Measurements from ENCODE around the gene FAM217B.
A peak's percentile ranks its signal among the peaks of the same experiment; 100 is the strongest.
"Not testable (repeated sequence)": the region's sequence is repeated elsewhere in the genome, so short reads cannot be mapped to it uniquely, and the experiment has no call there.

The FAM217B gene

DNA sequence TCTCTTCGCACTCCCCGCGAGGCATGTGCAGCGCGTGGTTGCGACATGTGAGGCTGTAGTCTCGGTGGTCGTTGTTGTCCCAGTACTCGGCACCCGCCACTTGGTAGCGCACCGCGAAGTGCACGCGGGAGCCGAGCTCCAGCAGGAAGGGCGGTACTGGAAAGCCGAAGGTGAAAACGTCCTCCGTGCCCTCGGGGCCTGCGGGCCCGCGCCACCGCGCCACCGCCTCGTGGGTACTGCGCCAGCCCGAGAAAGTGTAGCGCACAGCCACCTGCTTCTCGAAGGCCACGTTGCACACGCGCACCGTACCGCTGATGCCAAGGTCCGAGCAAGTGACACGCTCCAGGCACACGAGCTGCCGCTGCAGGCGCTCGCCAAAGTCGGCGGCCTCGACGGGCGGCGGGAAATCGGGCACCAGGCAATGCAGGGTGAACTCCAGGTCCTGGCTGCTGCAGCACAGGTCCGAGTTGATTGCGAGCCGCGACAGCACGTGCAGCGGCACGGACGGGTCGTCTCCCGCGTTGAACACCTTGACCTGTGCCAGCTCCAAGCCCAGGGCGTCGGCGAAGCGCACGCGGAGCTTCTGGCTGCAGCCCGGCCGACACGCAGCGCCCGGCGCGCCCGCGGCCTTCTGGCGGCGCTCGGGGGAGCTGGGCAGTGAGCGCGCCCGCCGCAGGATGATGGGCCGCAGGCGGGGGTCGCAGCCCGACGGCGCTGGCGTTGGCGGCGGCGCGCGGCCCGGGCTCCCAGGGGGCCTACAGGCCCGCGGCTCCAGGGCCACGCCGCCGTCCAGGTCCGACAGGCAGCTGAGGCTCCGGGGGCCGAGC is 924 bp upstream of the FAM217B start:
- DNase-seq = no peak

- no peak for DNase-seq
These were observed 385 bp upstream of the FAM217B start for GRCh38 chr20:59939879-59940128.

DNA sequence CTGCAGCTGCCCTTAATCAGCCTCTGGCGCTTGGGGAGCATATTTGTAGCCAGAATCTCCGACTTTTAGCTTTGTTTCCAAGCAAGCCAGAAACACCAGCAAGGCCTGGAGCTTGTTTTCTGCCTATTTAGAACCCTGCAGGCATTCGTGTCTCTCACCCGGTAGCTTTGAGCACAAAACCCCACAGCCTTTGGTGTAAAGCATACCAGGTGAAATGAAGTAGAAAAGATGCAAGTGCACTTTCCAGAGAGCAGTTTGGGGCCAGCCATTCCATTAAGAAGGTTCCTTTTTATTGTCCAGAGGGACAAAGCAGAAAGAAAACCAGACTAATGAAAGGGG is 736 bp downstream of the FAM217B start:
- DNase-seq = no peak

- DNase-seq = no peak
These were observed 2.1 kb downstream of the FAM217B start for GRCh38 chr20:59942245-59942644.

DNA sequence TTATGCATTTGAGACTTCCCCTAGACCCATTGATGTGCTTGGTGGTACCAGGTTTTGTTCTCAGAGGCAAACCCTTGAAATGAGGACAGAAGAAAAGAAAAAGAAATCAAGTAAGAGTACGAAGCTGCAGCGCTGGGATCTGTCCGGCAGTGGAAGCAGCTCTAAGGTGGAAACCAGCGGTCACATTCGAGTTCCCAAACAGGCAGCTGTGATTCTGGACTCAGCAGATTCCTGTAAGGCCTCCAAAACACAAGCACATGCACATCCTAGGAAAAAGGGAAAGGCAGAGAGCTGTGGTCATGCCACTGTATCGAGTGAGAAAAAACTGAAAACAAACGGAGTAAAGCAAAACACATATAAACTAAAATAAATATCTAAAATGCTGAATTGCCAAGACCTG is 4.5 kb downstream of the FAM217B start:
- DNase-seq = no peak

GRCh38 chr20:59945175-59945574 is 5.0 kb downstream of the FAM217B start:
- peak; percentile 11 for DNase-seq

- DNase-seq = peak; percentile 46
These were observed 5.5 kb downstream of the FAM217B start for GRCh38 chr20:59945731-59946130.

GRCh38 chr20:59947376-59947775 is 7.2 kb downstream of the FAM217B start:
- no peak for DNase-seq

DNA sequence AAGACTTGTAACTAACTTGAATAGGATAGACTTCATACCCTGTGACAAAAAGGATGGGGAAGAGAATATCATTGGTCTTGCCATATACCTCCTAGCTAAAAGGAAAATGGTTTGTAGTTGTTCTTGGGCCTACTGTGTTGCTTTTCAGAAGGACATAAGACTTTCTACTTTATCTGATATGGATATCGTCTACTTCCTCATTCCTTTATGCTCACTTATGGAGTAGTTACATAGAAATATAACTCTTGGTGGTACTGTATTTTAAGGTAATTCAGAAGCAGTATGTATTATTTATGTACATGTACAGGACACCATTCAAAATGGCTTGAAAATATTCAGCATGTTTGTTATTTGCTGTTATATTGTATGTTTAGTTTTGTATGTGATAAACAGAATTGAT is 8.0 kb downstream of the FAM217B start:
- no peak for DNase-seq

GRCh38 chr20:59948828-59949720 is 8.9 kb downstream of the FAM217B start:
- DNase-seq = peak; percentile 61

- DNase-seq = no peak
These were observed 9.7 kb downstream of the FAM217B start for GRCh38 chr20:59949911-59950310.

DNA sequence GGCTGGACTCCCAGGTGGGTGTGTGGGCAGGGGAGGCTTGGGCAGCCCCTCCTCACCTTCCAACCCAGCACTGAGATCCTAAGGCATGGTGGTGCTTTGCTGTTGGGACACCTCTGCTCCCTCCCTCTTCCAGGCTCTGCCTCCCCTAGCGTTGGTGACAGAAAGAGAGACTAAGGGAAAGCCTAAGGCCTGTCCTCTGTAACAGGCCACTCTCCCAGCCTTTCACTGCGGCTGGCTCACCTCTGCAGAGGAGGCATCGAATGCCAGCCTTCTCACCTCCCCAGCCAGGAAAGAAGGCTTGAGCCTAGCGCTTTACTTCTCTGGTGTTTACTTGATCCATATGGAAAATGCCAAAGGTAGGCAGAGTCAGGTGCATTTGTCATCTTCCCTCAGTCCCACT is 14.5 kb downstream of the FAM217B start:
- DNase-seq = no peak

GRCh38 chr20:59955131-59955796 is 15.1 kb downstream of the FAM217B start:
- DNase-seq = peak; percentile 7

GRCh38 chr20:59957568-59957967 is 17.4 kb downstream of the FAM217B start:
- not testable (repeated sequence) for DNase-seq

GRCh38 chr20:59958123-59958522 is 17.9 kb downstream of the FAM217B start, which contains the start of gene CDH26:
TSS of gene CDH26 (plus strand) at chr20:59958423. CDS start at chr20:59958727, 304 bp downstream.
- DNase-seq = no peak

GRCh38 chr20:59958626-59959025 is 18.4 kb downstream of the FAM217B start:
- no peak for DNase-seq

DNA sequence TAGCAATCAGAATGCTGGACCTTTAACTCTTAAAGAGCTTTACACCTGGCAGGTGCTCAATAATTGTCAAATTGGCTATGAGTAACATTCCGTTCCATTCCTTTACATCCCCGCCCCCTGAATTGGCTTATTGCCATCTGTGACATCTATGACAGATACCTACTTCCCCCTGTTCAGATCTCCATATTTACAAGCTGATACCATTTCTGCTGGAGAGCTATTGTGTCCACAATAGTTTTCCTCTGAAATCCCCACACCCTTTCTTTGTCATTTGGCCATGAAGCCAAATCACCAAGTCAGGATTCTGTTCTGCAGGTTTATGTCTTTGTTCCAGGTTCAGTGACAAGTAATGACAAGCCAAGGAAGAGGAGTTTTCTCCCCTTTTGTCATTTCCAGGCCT is 21.2 kb downstream of the FAM217B start:
- no peak for DNase-seq

- DNase-seq = no peak
These were observed 22.0 kb downstream of the FAM217B start for GRCh38 chr20:59962155-59962554.

DNA sequence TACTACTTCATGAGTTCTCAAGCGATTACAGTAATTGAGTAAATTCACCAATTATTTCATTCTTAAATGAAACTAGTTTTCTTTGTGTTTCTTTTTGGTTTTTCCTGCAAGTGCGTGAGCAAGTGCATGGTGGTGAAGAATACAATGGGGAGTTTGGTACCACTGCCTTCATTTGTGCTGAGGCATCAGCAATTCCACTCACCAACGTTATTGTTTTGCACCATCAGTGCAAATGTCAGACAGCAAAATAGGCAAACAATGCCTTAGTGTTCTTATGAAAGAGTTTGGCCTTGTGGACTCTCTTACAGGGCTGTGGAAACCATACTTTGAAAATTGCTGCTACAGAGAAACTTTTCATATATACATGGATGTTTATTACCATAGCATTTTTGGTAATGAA is 26.2 kb downstream of the FAM217B start:
- no peak for DNase-seq

- no peak for DNase-seq
These were observed 31.2 kb downstream of the FAM217B start for GRCh38 chr20:59971428-59971827.

GRCh38 chr20:59972037-59972801 is 32.0 kb downstream of the FAM217B start:
- DNase-seq = no peak

DNA sequence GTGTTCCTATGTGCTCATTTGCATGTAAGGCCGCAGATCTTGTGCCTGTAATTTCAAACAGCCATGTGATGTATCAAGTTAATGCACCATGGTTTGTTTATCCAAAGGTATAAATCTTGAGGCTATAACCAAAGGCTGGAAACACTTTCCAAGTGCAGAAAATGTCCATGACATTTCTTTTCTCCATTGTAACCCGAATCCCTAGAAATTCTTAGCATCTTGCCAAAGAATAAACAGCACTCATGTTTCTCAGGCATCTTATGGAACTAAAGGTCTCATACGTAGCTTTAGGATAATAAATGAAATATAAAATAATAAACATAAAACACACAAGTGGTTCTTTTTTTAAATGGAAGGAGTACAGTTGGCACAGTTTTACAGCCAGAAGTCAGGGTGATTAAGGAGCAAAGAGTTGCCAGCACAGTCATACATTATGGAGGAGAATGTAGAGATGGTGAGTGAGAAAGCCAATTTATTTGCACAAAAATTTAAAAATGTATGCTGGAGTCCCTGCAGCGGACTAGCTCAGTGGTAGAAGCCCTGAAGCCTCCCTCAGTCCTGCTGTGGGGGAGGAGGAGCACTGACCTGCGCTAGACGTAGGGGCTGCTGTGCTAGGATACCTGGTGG is 36.1 kb downstream of the FAM217B start:
- DNase-seq = no peak

DNA sequence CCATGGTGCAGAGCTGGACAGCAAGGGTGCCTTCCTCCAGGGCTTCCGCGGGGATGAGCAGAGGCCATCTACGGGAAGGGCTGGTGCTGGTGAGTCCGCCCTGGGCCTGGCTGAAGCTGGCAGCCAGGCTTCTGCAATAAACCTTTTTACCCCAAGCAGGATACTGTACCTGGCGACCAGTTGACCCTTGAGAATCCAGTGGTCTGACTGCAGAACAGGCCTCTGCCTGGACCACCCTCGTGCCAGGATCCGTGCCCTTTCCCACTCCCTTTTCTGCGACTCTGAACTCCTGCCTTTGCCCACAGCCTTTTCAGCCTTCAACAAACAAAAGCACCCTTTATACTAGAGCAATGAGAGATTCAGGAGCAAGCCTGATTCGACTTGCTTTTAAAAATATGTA is 36.9 kb downstream of the FAM217B start:
- DNase-seq = no peak
